GM19023 (cell line): ENCODE results near the gene LAMC3.

ENCODE experiments used
- ATAC-seq: cut with Tn5 transposase; IDR thresholded peaks from one replicate; pipeline ENCODE4 v1.9.1; 2021; ENCODE audit warnings: mild to moderate bottlenecking, moderate library complexity; ENCODE audit not compliant: unreplicated experiment

LAMC3 gene

DNA sequence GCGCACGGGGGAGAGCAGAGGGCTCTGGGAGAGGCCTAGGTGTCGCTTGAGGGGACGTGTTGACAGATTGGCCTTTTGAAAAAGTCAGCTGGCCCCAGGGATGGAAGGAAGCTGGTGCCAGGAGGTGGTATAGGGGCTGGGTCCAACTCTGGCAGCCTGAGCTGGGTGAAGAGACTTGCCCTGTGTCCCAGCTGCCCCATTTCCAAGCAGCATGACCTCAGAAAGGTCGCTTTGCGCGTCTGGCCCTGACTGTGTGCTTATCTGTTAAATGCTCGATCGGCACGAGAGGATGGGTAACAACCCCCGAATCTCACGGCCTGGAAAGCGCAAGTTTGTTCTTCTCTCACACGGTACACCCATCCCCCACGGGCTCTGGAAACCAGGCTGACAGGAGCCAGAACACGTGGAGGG is 31.2 kb upstream of the LAMC3 start:
- no peak for ATAC-seq

DNA sequence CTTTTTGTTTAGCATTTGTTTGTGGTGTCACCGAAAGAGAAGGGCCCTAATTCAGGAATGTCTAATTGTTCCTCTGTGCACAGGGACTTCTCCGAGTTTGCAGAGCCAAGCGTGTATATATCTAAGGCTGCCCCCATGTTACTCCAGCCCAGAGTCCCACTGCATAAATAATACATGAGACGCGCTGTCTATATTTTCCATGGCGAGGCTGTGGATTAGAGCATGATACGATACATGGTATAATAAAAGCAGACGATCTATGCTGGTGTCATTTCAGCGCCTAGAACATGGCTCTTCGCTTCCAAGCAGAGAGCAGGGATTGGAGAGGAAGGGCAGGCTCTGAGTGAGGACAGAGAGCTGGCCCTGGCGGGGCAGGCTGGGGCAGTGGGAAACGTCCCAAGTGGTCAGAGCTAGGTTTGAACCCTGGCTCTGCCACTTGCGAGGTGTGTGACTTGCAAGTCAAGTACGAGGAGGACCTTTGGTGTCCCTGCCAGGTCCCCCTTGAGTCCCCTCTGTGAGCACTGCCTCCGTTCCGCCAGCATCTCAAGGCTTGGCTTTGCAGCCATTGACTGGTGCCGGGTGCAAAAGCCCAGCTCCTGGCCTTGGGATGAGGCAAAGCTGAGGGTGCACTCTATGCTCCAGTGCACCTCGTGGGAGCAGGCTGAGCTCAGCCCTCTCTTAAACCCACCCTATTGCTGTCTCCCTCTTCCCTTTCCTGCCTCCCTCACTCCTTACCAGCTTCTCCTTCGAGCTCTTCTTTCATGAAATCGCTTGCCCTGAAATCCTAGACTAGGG is 29.2 kb upstream of the LAMC3 start:
- no peak for ATAC-seq

DNA sequence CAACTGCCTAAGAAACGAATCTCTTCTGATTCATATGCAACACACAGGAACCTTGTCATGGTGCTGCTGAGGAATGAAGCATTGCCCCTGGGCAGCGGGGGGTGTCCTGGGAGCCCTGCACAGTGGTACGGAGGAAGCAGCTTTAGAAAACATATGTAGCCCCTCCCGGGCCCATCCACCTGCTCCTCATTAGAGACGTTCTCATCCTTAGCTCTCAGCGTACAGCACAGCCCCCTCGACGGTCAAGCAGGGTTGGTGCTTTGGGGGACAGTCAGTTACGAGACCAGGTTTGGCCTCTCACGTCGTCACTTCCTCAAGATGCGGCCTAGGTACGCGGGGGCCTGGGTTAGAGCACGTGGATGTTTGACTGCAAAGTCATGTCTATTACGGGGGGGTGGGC is 28.4 kb upstream of the LAMC3 start:
- ATAC-seq: no peak

DNA sequence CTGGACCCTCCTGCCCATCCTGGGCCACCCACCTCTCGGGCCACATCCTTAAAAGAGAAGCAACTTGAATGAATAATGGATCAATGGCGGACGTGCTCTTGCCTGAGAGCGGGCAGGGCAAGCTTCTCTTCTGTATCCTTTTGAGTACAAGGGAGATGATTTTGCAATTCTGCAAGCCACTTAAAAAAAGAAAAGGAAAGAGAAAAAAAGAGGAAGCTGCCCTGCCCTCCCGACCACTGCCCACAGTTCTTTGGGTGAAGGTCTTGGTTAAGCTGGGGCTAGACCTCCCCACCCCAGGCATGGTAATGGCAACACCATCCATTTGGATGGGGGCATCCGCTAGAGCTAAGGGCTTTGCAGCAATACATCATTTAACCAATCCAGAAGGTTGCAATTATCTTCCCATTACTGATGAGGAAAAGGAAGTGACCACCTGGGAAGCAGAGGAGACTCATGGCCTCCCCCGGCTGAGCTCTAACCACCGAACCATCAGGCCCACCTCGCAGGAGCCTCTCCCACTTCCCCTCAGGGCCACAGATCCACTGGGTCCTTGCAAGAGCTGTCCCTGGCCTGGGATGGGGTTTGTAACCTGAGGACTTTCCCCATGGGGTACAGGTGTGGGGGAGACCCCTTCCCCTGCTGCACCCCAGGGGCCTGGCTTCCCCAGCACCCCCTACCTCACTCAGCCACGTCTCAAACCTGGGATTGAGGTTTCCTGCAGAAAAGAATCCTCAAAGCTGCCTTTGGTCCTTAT is 27.8 kb upstream of the LAMC3 start:
- no peak for ATAC-seq

DNA sequence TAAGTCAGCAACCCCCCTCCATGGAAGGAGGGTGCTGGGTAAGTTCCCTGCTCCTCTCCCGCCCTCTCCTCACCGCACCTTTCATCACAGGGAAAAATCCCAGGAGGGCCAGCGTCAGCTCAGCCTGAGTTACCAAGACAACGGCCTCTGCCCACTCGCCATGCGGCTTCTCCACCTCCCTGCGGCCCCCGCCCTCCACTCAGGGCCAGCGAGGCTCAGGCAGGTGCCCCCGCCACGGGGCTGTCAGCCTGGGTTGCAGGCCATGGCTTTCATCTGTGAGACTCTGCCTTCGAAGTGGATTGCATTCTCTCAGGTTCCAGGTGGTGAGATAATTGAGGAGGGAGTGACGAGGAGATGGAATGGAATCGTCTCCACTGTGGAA is 27.2 kb upstream of the LAMC3 start:
- no peak for ATAC-seq

DNA sequence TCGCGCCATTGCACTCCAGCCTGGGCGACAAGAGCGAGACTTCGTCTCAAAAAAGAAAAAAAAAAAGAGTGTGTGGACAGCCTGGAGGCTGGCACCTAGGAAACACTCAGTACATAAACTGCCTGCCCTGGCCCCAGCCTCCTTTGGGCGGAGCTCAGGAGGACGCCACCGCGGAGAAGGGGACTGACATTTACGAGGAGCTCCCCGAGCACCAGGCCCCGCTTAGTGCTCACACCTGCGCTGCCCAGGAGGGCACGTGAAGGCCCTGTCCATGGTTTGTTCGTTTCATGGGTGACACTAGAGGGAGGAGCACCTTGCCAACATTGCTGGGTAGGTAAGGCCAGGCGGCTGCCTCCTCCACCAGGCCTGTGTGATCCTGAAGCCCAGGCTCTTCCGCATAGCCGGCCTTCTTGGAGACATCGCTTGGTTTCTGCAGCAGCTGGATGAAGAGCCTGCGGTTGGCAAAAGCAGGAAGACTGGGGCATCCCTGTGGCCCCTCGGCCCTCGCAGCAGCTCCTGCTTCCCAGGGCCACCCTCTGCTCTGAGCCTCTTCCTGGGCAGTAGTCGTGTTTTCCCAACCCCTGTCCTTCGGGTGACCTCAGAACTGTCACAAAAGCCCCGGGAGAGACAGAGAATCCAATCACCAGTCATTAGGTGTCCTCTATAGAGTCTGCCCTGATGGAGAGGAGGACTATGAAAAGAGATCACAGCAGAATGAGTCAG is 26.2 kb upstream of the LAMC3 start:
- no peak for ATAC-seq

DNA sequence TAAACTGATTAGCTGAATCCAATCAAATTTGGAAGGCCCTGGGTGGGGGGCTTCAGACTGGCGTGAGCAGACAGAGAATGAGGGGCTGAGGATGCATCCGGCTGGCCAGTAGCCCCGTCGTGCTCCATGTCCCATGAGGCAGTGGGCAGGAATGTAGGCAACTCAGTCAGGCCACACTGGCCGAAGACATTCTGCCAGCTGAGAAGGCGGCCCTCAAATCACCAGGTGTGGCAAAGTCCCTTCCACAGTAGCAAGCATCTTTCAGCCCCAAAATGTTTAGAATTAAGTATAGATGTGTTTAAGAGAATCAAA is 25.7 kb upstream of the LAMC3 start:
- ATAC-seq: no peak

DNA sequence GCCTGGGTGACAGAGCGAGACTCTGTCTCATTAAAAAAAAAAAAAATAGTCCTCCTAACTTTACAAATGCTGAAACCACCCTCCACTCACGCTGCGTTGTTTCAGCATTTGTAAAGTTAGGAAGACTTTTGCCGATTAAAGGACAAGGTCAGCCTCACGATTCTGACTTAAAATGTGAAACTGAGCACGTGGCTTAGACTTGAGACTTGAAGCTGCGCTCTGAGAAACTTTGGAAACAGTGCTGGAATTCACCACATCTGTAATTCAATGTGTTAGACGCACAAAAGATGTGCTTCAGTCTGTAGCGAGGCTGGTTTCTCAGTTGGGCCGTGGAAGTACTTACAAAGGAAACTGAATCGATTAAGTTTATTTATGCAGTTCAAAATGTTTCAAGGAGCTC is 25.0 kb upstream of the LAMC3 start:
- no peak for ATAC-seq

DNA sequence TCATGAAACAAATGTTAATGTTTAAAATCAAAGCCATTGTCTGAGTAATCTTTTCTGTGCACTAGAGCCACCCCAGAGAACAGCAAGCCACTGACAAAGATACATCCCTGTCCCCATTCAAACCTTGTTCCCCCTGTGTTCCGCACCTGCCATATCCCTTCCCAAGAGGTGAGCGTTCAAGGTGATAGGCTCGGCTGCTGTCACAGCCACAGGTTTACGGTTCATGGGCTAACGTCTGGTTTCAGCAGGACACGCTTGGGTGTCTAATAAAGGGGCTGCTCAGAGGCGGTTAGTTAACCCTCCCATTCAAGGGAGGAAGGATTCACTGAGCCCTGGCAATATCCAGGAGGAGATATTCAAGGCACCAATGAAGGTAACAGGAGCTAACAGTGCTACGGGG is 24.5 kb upstream of the LAMC3 start:
- no peak for ATAC-seq

DNA sequence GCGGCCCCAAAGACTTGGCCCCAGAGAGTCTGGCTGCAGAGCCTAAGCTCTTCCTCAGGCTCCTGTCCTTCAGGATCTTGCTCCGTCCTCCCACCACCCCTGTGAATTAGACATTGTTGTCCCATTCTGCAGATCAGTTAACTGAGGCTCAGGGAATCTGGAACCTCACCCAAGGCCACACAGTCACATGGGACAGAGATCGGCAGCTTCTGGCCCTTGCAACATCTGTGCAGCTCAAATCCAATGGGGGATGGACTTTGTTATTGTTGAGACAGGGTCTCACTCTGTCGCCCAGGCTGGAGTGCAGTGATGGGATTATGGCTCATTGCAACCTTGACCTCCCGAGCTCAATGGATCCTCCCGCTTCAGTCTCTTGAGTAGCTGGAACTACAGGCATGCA is 23.9 kb upstream of the LAMC3 start:
- no peak for ATAC-seq

DNA sequence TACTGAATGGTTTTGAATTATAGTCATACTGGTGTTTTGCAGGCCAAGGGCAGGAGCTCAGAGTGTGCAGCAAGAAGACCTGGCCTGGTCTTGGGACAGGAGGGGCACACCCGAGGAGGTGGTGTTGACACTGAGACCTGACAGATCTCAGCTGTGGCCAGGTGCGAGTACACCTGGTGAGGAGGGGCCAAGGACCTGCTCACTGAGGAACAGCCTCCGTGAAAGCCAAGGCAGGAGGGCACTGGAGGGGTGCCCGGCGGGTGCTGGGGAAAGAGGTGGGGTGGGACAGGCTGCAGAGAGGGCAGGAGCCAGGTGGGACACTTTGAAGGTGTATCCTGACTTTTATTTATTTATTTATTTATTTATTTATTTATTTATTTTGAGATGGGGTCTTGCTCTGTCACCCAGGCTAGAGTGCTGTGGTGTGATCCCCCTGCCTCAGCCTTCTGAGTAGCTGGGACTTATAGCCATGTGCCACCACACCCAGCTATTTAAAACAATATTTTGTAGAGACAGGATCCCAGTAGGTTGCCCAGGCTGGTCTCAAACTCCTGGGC is 23.3 kb upstream of the LAMC3 start:
- ATAC-seq: no peak

DNA sequence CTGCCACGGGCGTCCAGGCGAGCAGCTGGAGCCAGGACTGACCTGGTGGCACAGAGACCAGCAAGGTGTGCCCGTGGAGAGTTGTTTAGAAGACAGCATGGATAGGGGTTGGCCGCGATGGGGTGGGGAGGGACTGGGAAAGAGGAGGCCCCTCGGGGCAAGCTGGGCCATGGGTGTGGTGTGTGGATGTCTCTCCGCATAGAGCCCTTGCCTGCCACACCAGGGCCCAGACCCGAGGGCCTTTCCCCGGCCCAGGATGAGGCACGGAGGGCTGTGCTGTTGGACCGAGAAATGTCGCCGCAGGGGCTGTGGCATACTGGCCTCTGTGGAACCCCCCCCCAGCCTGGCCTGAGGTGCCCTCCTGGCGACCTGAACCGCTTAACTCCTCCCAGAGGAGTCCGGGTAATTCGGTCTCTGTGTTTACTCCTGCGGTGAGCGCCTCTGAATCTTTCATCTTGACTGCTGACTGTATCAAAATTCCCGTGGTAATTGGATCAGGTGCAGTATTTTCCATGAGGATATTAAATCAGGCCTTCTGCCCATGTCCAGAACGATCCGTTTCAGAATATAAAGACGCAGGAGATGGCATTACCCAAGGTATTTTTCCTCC is 22.5 kb upstream of the LAMC3 start:
- ATAC-seq: no peak

DNA sequence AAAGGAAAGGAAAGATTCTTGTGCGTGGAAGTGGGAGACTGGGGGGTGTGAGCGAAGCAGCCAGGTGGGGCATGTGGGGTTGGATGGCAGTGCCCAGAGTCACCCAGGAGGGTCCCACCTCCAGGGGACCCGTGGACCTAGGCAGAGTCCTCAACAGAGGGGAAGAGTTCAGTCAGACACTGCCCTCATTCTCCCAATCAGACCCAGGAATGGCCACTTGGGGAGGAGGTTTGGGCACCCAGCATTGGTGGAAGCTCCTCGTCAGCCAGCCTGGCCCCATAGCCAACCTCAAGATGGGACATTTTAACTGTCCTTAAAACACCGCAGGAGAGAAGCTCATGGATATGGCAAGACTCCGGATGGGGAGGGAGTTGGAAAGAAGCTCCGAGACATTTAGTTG is 21.9 kb upstream of the LAMC3 start:
- ATAC-seq: no peak

DNA sequence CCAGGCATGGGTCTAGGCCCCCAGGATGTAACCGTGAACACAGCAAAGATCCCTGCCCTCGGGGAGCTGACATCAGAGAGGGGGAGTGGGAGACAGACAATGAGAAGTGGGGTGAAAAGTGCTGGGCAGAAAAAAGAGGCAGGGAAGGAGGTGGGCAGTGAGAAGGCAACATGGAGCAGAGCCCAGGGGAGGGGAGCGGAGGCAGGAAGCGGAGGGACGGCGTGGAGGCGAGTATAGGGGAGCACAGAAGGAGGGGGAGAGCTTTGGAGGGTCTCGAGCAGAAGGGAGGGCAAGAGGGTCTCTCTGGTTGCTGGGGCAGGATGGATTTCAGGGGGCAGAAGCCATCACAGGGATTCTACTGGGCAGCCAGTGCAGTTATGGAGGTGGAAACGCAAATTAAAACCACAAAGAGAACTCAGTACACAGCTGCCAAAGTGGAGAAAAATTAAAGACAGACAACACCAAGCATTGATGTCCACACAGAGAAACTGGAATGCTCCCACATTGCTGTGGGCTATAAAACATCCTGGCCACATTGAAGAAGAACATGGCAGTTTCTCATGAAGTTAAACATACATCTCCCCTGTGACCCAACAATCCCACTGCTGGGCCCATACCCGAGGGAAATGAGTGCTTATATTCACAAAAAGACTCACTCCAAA is 21.1 kb upstream of the LAMC3 start:
- ATAC-seq: no peak

DNA sequence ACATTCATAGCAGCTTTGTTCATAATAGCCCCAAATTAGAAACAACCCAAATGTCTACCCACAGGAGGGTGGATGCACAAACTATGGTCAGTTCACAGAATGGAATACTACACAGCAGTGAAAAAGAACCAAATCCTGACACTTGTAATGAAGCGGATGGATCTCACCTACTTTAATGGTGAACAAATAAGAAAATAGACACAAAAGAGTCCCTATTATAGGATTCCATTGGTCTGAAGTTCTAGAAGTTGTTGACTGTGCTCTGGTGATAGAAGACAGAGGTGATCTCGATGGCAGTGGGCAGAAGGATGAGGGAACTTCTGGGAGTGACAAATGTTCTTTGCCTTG is 20.6 kb upstream of the LAMC3 start:
- no peak for ATAC-seq

DNA sequence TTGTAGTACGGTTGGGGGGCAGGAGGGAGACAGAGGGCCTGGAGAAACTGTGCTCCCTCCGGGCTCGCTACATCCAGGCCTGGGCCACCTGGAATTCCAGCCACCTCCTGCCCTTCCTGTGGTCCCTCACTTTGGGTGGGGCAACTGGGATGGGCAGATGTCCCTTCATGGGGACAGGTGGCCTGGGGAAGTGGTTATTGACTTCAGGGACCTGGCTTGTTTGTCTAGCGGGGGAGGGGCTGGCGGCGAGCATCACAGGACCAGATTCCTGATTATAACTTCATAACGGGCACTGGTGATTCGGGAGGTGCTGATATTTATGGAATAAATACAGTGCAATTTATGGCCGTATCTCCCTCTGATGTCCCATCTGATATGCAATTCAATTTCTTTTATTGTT is 20.1 kb upstream of the LAMC3 start:
- no peak for ATAC-seq

DNA sequence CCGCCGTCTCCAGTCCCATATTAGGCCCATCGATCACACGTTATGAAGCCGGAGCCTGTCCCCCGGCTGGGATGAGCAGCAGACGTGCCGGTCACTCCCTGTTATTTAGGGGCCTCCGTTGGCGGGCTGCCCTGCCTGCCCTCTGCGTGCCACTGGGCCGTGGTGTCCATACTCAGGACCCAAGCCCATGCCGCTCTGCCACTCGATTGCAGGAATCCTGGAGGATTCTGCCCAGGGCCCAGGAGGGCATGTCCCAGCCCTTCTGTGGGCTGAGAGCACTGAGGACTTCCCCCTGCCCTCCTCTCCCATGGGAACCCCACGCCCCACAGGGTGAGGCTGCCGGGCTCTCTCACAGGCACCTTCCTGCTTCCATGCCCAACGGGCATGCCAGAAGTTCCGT is 19.6 kb upstream of the LAMC3 start:
- ATAC-seq: no peak

DNA sequence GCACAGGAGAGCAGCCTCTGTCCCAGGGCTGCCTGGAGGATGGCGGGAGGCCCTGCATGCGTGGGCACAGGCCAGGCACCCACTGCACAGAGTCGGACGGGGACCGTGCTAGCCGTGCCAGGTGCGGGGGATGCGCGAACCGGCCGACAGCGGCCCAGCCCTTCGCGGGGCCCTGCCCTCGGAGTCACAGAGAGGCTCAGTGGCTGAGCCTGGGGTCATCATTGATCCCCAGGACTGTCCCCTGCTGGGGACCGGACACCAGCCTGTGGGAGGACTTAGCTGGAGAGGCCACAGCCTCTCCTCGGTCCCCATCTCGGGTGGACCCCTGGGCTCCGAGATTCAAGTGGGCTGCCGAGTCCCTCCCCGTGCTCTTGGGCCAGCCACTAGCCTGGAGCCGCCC is 19.1 kb upstream of the LAMC3 start:
- ATAC-seq: no peak

DNA sequence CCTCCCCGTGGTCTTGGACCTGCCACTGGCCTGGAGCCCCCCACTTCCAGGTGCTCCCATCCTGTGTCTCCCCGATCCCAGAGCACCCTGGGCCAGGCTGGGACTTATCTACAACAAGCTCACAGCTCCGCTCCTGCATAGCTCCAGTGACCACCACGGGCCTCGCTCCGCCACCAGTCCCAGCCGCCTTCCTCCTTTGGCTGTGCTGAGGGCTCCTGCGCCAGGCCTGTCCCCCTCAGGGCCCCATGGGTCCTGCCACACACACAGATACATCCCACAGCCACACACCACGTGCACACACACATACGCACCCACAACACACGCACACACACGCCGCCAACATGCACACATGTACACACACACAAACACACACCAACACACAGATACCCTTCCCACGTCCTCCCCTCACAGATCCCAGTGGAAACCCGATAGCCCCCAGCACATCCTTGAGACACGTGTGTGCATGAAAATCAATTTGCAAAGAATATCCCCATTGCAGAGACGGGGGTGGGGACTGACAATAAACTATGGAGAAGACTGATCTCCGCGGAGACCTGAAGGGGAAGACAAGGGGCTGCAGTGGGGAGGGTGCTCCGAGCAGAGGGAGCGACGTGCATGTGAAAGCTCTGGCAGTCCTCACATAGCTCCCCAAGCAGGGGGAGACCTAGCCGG is 18.5 kb upstream of the LAMC3 start:
- ATAC-seq: no peak

DNA sequence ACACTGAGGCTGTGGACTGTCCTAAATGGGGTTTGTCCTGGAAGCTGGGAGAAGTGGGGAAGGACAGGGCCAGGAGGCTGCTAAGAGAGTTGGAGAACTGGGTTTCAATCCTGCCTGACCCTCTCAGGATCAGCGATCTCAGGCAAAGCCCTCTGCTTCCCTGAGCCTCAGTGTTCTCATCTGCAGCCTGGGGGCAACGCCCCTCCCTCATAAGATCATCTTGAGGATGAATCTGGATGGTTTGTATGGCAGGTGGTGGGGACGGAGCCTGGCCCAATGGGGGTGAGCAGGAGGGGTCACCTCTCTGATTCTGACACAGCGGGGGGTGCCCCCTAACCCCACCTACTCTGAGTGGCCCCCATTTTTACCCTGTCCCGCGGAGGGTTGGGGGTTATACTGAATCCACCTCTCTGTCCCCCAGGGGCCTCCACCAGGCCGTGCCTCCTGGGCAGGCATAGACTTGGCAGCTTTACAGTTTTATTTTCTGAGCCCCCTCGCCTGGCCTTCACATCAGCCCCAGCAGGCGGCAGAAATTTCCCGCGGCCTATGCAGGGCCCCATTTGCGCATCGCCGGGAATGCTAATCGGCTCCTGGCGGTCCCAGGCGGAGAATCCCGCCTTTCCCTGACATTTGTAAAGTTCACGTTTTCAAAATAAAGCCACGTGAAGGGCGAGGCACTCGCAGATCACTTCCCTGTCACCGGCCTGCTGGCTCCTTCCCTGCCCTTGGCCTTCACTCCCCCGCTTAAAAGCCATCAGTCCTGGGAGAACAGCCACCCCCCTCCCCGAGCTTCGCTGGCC is 17.8 kb upstream of the LAMC3 start:
- ATAC-seq: no peak
